Measurements from ENCODE around the gene COL23A1. TPM values are rescaled to one million over a fixed set of nuclear protein-coding genes. Genes with fewer than 3 reads are reported as not detected.

The COL23A1 gene
- total and polyA plus RNA-seq, 2 of the 13 experiments (the other 11 are each of a cell fraction or from before 2014, with no cell fraction given) = not detected

DNA sequence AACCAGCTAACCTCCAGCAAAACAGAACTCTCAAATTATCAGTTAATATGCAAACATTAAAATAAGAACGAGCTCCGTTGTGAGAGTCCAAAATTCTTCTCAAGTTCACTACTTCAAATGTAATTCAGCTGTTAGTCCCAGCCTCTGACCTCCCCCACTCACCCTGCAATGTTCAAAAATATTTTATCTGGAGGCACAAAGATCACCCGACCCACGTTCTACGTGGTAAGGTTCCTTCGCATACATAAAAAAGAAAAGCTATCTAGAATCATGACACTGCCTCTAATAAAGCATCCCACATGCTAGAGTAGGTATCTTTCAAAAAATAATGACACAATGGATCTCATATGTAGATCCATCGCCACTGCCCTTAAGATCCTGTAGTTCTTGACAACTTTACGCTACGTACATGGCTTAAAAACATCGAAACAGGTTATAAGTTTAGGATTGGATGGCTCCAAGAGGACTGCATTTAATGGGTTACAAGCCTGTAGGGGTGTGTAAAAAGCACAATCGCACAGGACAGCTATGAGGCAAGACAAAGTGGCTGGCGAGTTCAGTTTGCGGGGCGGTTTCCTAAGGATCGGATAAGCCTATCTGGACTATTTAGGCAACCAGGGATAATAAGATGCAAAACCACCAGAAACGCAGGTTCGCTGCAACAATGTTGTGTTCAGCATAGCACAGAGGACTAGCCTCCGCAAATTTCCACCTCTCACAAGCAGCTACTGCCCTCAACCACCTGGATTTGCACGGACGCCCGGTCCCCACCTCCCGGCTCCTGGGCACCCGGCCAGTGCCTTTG lies 35.7 kb upstream of the COL23A1 start (continued):
- TF ChIP-seq, protein P1, sequence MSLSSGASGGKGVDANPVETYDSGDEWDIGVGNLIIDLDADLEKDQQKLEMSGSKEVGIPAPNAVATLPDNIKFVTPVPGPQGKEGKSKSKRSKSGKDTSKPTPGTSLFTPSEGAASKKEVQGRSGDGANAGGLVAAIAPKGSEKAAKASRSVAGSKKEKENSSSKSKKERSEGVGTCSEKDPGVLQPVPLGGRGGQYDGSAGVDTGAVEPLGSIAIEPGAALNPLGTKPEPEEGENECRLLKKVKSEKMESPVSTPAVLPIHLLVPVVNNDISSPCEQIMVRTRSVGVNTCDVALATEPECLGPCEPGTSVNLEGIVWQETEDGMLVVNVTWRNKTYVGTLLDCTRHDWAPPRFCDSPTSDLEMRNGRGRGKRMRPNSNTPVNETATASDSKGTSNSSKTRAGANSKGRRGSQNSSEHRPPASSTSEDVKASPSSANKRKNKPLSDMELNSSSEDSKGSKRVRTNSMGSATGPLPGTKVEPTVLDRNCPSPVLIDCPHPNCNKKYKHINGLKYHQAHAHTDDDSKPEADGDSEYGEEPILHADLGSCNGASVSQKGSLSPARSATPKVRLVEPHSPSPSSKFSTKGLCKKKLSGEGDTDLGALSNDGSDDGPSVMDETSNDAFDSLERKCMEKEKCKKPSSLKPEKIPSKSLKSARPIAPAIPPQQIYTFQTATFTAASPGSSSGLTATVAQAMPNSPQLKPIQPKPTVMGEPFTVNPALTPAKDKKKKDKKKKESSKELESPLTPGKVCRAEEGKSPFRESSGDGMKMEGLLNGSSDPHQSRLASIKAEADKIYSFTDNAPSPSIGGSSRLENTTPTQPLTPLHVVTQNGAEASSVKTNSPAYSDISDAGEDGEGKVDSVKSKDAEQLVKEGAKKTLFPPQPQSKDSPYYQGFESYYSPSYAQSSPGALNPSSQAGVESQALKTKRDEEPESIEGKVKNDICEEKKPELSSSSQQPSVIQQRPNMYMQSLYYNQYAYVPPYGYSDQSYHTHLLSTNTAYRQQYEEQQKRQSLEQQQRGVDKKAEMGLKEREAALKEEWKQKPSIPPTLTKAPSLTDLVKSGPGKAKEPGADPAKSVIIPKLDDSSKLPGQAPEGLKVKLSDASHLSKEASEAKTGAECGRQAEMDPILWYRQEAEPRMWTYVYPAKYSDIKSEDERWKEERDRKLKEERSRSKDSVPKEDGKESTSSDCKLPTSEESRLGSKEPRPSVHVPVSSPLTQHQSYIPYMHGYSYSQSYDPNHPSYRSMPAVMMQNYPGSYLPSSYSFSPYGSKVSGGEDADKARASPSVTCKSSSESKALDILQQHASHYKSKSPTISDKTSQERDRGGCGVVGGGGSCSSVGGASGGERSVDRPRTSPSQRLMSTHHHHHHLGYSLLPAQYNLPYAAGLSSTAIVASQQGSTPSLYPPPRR (CRISPR knock-in tag; IDR thresholded peaks at IDR 0.05; ENCODE audit: borderline replicate concordance) = no peak
- TF ChIP-seq, protein P2, sequence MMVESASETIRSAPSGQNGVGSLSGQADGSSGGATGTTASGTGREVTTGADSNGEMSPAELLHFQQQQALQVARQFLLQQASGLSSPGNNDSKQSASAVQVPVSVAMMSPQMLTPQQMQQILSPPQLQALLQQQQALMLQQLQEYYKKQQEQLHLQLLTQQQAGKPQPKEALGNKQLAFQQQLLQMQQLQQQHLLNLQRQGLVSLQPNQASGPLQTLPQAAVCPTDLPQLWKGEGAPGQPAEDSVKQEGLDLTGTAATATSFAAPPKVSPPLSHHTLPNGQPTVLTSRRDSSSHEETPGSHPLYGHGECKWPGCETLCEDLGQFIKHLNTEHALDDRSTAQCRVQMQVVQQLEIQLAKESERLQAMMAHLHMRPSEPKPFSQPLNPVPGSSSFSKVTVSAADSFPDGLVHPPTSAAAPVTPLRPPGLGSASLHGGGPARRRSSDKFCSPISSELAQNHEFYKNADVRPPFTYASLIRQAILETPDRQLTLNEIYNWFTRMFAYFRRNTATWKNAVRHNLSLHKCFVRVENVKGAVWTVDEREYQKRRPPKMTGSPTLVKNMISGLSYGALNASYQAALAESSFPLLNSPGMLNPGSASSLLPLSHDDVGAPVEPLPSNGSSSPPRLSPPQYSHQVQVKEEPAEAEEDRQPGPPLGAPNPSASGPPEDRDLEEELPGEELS (CRISPR knock-in tag; IDR thresholded peaks at IDR 0.05) = no peak
- TF ChIP-seq ZNF564 (CRISPR knock-in tag; IDR thresholded peaks at IDR 0.05) = 0 out of 2 replicates have a peak, but pooled peaks have one; percentile 7
